Naive B cell (primary cell): Measurements from ENCODE around the gene NIM1K. TPM values are rescaled to one million over a fixed set of nuclear protein-coding genes. Genes with fewer than 3 reads are reported as not detected.
"Not testable (repeated sequence)": the region's sequence is repeated elsewhere in the genome, so short reads cannot be mapped to it uniquely, and the experiment has no call there.

Experiments used
- ATAC-seq, 2 donors: fragments of 150-1000 bp; cut with Tn5 transposase; 2 replicates each; pipeline ENCODE4 v1.10.0; 2021; ENCODE audit warnings: low read depth in 2 of 2, mild to moderate bottlenecking in 2 of 2, moderate library complexity in 2 of 2
- DNase-seq: peaks from one replicate; pipeline ENCODE4 v3.0.0; 2022
- H3K27ac Mint-ChIP-seq, 6 donors: one replicate each; pipeline ENCODE4 v1.8.0; 2020 to 2022; ENCODE audit warnings: mild to moderate bottlenecking in 6 of 6, mixed read lengths in 6 of 6, moderate library complexity in 5 of 6, inconsistent platforms in 2 of 6
- H3K27me3 Mint-ChIP-seq, 3 donors: one replicate each; pipeline ENCODE4 v1.8.0; 2021 to 2022; ENCODE audit warnings: mixed read lengths in 3 of 3, mild to moderate bottlenecking in 1 of 3
- H3K36me3 Mint-ChIP-seq, 2 donors: one replicate each; pipeline ENCODE4 v1.8.0; 2020 to 2022; ENCODE audit warnings: mixed read lengths in 2 of 2, inconsistent platforms in 1 of 2, mild to moderate bottlenecking in 1 of 2
- H3K4me1 Mint-ChIP-seq, 3 donors: one replicate each; pipeline ENCODE4 v1.8.0; 2020 to 2022; ENCODE audit warnings: mixed read lengths in 3 of 3, inconsistent platforms in 1 of 3, mild to moderate bottlenecking in 1 of 3, moderate library complexity in 1 of 3
- H3K4me3 Mint-ChIP-seq, 8 donors: one replicate each; pipeline ENCODE4 v1.8.0; 2020 to 2022; ENCODE audit warnings: mild to moderate bottlenecking in 8 of 8, mixed read lengths in 8 of 8, moderate library complexity in 8 of 8, inconsistent platforms in 2 of 8
- H3K9me3 Mint-ChIP-seq, 7 donors: one replicate each; pipeline ENCODE4 v1.8.0; 2020 to 2022; ENCODE audit warnings: mixed read lengths in 7 of 7, mild to moderate bottlenecking in 5 of 7, inconsistent platforms in 2 of 7, moderate library complexity in 1 of 7
- polyA plus RNA-seq, 6 donors: library from polyadenylated mRNA; unstranded; fragments of 300-500 nt; fragmentation: Illumina TruSeq; gene quantifications; one replicate each; pipeline ENCODE4 v1.2.3, GENCODE V29; 2021; ENCODE audit warnings: low read depth in 6 of 6

Gene NIM1K
- polyA plus RNA-seq, 6 donors from 2014 or later: 0.09 to 0.90 (median 0.22) TPM; not detected in 2

DNA sequence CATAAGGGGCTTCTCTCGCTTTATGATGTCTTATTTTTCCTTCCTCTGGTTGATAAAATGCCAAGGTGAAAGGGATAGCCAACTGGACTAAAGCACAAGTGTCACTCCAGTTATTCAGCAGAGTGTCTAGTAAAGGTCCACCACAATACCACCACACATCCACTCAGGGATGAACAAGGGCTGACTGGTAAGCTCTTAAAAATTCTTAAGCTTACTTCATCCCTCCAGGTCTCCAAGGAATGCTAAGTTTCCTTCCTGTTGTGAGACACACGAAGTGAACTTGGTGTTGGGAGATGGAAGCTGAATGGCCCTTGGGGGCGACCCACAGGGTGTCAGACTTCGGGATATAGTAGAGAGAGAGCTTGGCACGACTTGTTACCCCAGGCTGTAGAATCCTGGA is 124.4 kb downstream of the NIM1K start:
- Mint-ChIP-seq H3K27ac (peak overlapping the region in 1 of 6 donors; percentile 23), H3K36me3 (no peaks in the 10 kb centered on the region), H3K4me1 (peaks cover 21 to 27% (median 27%) of the 10 kb centered on the region in 3 donors), H3K27me3 (peaks cover 0 to 7% (median 0%) of the 10 kb centered on the region in 3 donors), H3K4me3 (no peak overlapping the region), H3K9me3 (peaks cover 0 to 1% (median 0%) of the 10 kb centered on the region in 7 donors)
- no peak for ATAC-seq
- DNase-seq: no peak

DNA sequence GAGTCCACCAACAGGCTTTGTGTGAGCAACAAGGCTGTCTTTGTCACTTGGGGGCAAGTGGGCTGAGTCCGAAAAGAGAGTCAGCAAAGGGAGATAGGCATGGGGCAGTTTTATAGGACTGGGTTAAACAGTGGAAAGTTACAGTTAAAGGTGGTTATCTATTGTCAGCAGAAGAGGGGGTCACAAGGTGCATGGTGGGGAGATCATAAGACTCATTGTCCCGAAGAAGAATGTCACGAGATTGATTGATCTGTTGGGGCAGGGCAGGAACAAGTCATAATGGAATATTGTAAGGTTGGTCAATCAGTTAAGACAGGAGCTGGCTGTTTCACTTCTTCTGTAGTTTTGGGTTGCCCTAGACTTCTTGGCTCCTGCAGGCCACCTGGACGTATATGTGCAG is 128.8 kb downstream of the NIM1K start:
- Mint-ChIP-seq H3K4me1 (no peaks in the 10 kb centered on the region), H3K27me3 (peaks cover 0 to 11% (median 0%) of the 10 kb centered on the region in 3 donors), H3K9me3 (peaks cover 0 to 3% (median 0%) of the 10 kb centered on the region in 7 donors), H3K36me3 (no peaks in the 10 kb centered on the region), H3K4me3 (no peak overlapping the region), H3K27ac (no peak overlapping the region)
- DNase-seq (no peak), ATAC-seq (no peak)

DNA sequence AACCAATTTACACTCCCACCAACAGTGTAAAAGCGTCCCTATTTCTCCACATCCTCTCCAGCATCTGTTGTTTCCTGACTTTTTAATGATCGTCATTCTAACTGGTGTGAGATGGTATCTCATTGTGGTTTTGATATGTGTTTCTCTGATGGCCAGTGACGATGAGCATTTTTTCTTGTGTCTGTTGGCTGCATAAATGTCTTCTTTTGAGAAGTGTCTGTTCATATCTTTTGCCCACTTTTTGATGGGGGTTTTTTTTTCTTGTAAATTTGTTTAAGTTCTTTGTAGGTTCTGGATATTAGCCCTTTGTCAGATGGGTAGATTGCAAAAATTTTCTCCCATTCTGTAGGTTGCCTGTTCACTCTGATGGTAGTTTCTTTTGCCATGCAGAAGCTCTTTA is 131.5 kb downstream of the NIM1K start:
- H3K36me3 Mint-ChIP-seq, DNase-seq, H3K4me3 Mint-ChIP-seq, H3K4me1 Mint-ChIP-seq, H3K9me3 Mint-ChIP-seq, ATAC-seq, H3K27ac Mint-ChIP-seq: not testable (repeated sequence)
- H3K27me3 Mint-ChIP-seq: peaks cover 0 to 25% (median 13%) of the 10 kb centered on the region in 3 donors

DNA sequence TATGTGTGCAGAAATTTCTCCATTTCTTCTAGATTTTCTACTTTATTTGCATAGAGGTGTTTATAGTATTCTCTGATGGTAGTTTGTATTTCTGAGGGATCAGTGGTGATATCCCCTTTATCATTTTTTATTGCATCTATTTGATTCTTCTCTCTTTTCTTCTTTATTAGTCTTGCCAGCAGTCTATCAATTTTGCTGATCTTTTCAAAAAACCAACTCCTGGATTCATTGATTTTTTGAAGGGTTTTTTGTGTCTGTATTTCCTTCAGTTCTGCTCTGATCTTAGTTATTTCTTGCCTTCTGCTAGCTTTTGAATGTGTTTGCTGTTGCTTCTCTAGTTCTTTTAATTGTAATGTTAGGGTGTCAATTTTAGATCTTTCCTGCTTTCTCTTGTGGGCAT is 133.6 kb downstream of the NIM1K start:
- H3K36me3 Mint-ChIP-seq: not testable (repeated sequence)
- peaks cover 0 to 25% (median 13%) of the 10 kb centered on the region in 3 donors for H3K27me3 Mint-ChIP-seq

More for the DNA sequence above, 133.6 kb downstream of the NIM1K start:
- H3K27ac Mint-ChIP-seq, H3K9me3 Mint-ChIP-seq, H3K4me3 Mint-ChIP-seq, DNase-seq, H3K4me1 Mint-ChIP-seq, ATAC-seq: not testable (repeated sequence)

Other genes starting within 250 kb of the NIM1K start
- 10 to 100 TPM; 22.2 to 46.4 (median 32.5) TPM for gene ANXA2R, start 151.9 kb upstream of the NIM1K start, polyA plus RNA-seq
- 10 to 100 TPM; 50.0 to 70.5 (median 54.2) TPM for gene ZNF131, start 71.3 kb upstream of the NIM1K start, polyA plus RNA-seq
- gene HMGCS1, start 121.2 kb downstream of the NIM1K start, polyA plus RNA-seq: 10 to 100 TPM; 16.4 to 24.8 (median 19.7) TPM
- gene CCL28, start 220.2 kb downstream of the NIM1K start, polyA plus RNA-seq: 10 to 100 TPM; 15.3 to 22.3 (median 19.5) TPM